GM19324 (cell line): ENCODE results near the gene IL21R.
"Not testable (repeated sequence)": the region's sequence is repeated elsewhere in the genome, so short reads cannot be mapped to it uniquely, and the experiment has no call there.

Experiments used
- ATAC-seq: cut with Tn5 transposase; IDR thresholded peaks from one replicate; pipeline ENCODE4 v1.9.1; 2021; ENCODE audit warnings: mild to moderate bottlenecking, moderate library complexity; ENCODE audit not compliant: unreplicated experiment, low FRiP score

IL21R gene

DNA sequence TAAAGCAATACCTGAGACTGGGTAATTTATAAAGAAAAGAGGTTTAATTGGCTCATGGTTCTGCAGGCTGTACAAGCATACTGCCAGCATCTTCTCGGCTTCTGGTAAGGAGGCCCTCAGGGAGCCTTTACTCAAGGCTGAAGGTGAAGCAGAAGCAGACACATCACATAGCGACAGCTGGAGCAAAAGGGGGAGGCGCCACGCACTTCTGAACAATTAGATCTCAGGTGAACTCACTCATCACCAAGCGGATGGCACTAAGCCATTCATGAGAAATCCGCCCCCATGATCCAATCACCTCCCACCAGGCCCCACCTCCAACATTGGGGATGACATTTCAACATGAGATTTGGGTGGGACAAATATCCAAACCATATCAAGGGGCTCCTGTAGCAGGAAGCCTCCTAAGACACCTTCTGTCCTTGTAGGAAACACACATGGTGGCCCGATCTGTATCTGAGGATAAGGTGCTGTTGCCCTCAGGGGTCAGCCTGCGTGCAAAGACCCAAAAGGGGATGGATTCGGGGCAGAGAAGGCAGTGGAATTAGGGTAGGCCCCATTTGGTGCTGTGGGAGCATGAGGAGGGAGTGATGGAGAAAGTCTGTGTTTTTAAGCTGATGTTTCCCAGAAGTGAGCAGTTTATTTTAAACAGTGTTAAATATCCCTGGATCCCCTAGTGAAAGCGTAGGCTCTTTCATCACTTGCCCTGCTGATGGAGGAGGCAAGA is 23.0 kb downstream of the IL21R start:
- ATAC-seq: no peak

DNA sequence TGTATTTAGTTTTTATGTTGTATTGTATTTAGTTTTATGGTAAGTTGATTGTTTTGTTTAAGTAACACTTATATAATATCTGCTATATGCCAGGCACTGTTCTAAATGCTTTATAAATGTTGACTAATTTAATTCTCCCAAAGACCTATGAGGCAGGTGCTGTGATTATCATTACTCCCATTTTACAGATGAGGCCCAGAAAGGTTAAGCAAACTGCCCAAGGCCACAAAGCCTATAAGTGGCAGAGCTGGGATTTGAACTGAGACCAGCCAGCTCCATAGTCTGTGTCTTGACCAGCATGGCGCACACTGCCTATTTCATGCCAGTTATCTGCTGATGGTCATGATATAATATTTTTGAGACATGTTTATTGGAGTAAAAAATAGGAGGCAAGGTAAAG is 24.0 kb downstream of the IL21R start:
- ATAC-seq: no peak

DNA sequence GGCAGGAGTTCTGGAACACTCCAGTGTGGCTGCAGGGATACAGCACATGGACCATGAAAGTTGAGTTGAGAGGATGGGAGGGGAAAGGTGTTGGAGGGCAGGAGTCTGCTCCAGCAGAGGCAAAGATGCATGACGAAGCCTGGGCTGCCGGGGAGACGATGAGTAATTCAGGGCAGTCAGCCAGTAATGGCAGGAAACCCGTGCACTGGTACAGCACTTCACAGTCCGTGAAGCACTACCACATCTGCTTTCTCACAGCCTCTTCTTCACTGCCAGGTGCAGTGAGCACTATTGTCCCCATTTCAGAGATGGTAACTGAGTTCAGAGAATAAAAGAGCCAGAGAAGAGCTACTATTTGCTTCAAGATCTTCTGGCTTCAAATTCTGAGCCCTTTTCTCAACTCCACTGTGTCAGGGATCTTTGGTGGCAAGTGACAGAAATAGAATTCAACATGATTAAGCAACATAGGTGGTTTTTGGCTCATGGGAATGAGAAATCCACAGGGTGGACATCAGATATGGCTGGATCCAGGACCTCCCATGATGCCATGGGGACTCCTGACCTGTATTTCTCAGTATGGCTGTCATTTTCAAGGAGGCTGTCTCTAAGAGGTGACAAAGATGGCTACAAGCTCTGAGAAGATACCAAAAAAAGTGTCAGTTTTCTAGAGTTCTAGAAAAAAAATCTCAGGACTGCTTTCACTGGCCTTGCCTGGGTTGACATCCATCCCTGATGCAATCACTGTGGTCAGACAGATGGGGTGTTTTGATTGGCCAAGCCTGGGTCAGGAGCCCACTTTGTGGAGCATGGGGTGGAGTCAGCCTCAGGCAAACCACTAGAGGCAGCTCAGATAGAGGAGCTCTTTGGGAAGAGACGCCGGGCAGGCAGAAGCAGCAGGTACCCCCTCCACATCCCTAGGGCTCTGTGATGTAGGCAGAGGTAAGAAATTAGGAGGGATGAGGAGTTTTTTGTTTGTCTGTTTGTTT is 24.7 kb downstream of the IL21R start:
- peak; percentile 94 for ATAC-seq

DNA sequence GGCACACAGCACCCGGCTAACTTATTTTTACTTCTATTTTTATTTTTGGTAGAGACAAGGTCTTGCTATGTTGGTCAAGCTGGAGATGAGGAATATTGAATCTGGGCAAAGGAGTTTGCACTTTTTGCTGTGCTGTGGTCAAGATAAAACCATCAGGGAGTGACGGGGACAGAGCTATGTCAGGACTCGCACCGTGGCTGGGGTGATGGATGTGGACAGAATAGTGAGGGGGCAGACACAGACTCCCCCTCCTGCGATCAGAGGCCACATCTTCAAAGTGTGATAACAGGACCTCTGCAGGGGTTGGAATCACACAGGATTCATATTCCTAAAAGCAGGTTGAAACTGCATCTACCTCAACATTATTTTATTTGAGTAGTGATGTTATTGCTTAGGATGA is 25.6 kb downstream of the IL21R start:
- no peak for ATAC-seq

DNA sequence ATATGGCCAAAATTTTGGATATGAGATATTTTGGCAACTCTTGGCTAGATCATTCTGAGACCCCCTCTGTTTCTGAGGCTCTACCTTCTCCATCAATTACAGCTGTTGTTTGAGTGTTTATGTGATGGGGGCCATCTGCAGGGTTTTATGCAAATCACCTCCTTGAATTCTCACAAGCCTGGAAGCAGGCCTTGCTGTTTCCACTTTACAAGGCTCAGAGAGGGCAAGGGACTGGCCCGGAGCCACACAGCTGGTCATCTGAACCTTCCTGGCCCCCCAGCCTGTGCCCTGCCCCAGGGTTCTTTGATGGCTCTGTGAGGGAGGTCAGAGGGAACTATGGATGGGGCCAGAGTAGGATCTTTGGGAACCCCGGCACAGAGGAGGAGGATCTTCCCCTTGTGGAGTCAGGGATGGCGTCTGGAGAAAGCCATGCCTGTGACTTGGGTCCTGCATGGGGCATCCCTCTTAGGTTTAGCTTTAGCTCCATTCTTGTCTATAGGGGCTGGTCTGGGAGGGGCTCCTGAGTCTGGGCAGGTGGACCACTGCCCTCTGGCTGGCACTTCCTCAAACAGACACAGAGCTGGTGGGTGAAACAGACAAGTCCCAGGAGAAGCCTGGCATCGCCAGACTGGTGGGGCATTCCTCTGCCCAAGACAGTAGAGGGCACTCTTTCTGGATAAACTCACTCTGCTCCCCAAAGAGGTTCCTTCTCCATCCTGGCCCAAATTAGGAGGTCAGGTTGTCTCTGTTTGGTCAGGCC is 26.2 kb downstream of the IL21R start:
- ATAC-seq: no peak

DNA sequence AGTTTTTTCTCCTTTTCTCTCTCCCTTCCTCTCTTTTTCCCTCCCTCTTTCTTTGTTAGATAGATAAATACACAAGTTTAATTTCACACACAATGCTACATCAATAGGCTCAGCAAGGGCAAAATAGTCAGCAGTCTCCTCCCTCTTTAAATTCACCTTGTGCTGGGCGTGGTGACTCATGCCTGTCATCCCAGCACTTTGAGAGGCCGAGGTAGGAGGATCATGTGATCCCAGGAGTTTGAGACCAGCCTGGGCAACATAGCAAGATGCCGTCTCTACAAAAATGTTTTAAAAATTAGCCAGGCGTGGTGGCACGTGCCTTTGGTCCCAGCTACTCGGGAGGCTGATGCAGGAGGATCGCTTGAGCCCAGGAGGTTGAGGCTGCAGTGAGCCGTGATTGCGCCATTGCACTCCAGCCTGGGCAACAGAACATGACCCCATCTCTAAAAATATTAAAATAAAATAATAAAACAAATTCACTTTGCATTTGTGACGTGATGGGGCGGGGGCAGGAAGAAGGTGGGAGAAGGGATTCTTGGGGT is 27.4 kb downstream of the IL21R start:
- no peak for ATAC-seq

DNA sequence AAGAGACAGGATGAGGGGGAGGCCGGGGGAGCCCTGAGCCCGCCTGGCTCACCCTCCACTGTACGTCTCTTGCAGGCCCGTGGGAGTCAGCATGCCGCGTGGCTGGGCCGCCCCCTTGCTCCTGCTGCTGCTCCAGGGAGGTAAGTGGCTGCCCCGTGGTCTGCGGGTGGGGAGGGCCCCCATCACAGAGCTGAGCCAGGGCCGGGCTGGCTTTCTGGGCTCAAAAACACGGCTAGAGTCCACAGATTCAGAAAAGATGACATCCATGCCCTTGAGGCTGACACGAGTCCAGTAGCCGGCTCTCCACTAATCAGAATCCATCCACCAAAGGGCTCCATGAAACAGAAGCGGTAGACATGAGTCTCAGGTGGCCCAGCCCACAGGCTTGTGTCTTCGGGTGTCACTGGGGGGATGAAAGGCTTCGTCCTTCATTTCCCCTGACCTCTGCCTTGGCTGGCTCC is 28.0 kb downstream of the IL21R start:
- ATAC-seq: no peak

DNA sequence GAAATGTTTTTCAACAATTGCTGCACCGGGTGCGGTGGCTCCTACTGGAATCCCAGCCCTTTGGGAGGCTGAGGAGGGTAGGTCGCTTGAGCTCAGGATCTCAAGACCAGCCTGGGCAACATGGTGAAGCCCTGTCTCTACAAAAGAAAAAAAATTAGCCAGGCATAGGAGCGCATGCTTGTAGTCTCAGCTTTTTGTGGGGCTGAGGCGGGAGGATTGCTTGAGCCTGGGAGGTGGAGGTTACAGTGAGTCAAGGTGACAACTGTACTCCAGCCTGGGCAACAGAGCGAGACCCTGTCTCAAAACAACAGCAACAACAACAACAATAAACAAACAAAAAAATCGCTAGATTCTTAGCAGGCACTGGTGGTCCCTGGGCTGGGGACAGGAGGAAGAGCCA is 28.5 kb downstream of the IL21R start:
- ATAC-seq: no peak

DNA sequence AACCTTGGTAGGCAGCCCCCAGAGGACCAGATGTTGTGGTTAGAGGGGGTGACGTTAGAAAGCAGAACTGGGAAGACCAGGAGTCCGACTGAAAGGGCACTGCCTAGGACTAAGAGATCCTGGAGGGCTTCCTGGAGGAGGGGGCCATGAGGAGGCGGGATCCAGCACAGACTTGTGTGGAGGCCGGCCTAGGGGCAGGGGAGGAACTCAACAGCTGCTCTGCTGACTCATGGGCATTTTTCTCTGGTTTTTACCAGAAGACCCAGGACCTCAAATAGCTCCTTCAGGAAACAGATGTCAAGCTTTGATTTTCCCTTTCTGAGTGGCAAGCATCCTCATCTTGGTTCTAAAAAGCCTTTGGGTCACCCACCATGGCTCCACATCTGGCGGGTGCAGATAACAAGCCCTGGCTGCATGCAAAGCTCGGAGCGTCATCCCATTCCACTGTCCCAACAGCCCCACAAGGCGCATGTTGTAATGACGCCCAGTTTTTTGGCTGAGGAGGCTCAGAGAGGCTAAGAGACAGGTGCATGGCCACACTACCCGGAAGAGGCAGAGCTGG is 29.0 kb downstream of the IL21R start:
- ATAC-seq: no peak

DNA sequence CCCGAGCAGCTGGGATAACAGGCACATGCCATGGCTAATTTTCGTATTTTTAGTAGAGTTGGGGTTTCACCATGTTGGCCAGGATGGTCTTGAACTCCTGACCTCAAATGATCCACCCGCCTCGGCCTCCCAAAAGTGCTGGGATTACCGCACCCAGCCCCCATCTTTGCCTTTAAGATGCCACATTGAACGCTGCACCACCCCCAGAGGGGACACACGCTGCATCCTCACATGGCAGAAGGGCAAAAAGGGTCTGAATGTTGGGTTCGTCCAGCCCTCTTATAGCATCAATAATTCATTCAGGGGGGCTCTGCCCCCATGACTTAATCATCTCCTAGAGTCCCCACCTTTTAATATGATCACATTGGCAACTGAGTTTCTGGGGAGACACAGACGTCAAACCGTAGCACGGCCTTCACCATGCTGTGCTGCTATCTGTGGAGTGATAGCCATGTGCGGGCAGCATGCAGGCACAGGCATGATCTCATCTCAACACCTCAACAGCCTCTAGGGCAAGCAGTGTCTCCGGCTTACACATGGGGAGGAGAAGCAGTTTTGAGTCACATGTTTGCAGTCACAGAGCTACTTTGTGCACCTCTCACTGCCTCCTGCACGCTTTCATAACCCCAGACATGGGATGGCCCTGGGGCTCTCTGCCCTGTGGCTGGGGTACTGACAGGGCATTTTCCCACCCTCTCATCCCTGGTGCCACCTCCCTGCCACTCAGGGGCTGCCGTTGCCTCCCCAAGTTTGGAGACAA is 30.0 kb downstream of the IL21R start:
- ATAC-seq: no peak

DNA sequence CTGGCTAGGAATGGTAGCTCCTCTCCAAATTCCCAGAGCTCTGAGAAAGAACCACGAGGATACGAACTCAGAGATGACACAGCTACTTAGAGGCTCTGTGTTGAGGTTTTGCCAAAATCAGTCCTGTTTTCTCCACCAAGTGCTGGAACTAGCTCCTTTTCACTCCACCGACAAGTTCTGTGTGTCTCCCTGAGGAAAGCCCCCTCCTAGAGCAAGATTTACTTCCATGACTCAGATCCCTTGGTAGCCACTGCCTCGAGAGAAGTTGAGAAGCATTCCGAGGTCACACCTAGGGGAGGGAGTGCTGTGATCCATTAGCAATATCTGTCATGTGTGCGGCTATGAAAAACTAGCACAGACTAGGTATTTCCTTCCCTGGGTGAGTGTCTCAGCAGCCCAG is 30.6 kb downstream of the IL21R start:
- ATAC-seq: no peak

DNA sequence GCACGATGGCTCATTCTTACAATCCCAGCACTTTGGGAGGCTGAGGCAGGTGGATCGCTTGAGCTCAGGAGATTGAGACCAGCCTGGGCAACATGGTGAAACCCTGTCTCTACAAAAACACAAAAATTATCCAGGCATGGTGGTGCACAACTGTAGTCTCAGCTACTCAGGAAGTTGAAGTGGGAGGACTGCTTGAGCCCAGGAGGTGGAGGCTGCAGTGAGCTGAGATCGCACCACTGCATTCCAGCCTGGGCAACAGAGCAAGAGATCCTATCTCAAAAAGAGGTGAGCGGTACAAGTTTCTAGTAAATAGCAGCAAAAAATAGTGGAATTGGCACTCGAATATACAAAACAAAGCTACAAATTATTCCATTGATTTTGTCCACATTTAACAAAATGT is 31.2 kb downstream of the IL21R start:
- not testable (repeated sequence) for ATAC-seq

DNA sequence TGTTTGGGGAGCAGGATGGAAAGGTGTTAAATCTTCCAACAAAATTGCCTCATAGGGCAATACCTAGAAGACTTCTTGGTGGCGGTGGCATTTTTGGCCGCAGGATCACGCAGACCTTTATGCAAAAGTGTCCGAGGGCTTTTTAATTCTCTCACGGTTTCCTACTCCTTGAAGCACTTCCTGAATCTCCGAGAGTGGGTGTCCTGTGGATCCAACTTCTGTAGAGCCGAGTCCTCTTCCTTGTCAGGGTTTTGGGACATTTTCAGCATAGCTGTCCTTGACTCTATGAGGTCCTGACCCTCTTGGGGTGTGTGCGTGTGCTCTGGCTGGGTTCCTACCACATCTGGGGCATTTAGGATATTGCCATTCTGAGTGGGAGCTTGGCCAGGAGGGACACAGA is 31.7 kb downstream of the IL21R start:
- no peak for ATAC-seq

DNA sequence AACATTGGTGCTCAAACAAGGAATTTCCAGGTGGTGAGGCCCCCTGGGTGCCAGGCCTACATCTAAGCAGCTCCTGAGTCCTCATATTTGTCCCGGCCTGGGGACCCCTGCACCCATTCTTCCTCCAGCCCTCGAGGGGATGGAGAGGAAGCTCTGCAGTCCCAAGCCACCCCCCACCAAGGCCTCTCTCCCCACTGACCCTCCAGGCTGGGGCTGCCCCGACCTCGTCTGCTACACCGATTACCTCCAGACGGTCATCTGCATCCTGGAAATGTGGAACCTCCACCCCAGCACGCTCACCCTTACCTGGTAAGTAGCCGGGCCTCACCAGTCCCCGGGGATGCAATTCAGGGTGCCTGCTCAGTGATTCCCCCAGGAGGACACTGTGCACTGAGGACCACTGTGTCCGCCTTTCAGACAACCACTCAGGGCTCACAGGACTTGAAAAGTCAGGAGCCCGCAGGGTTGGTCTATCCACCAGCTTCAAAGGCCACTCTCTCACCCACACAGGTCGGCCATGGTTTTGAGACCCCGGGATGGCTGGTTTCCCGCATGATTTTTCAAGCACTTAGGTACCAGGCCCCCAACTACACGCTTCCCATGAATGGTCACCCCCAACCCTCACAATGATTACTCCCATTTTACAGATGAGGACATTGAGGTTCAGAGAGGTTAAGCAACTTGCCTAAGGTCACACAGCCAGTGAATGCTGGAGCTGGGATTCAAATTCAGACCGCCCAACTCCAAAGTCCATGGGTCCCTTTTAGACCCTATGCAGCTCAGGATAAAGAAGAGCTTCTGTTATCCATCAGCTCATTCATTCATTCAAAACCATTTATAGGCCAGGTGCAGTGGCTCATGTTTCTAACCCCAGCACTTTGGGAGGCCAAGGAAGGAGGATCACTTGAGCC is 32.4 kb downstream of the IL21R start:
- no peak for ATAC-seq

DNA sequence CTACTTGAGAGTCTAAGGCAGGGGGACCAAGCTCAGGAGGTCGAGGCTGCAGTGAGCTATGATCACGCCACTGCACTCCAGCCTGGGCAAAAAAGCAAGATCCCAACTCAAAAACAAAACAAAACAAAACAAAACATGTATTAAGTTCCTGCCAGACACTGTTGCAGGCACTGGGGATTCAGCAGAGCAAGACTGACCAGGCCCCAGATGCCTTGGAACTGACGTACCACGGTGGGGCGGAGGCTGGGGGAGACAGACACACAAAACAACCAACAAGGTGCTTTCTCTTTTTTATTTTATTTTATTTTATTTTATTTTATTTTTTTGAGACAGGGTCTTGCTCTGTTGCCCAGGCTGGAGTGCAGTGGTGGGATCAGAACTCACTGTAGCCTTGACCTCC is 33.2 kb downstream of the IL21R start:
- not testable (repeated sequence) for ATAC-seq

DNA sequence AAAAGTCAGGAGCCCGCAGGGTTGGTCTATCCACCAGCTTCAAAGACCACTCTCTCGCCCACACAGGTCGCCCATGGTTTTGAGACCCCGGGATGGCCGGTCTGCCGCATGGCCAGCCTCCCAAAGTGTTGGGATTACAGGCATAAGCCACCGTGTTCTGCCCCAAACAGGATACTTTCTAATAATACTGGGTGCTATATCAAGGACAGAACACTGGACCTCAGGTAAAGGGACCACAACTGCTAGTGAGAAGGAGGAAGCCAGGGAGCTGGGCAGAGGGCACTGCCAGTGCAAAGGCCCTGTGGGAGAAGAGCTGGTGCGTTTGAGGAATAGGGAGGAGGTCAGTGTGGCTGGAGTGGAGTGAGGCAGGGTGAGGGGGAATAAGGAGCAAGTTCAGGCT is 34.1 kb downstream of the IL21R start:
- no peak for ATAC-seq

DNA sequence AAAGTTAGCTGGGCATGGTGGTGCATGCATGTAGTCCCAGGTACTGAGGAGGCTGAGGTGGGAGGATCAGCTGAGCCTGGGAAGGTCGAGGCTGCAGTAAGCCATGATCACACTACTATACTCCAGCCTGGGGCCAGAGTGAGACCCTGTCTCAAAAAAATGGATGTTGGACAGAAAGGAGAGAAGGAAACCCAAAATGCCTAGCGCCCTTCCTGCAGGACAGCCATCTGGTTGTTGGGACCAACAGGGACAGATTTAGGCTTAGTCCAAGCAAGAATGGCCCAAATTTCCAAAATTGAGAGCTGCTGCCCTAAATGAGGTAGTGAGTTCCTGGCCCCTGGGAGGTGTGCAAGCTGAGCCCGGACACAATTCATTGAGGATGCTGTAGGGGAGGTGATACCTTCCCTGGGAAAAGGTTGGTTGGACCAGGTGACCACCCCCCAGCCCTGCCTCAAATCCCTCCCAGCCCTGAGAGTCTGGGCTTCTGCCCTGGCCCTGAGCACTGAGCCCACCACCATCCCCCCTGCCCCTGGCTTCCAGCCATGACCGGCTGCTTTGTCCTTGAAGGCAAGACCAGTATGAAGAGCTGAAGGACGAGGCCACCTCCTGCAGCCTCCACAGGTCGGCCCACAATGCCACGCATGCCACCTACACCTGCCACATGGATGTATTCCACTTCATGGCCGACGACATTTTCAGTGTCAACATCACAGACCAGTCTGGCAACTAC is 35.1 kb downstream of the IL21R start:
- no peak for ATAC-seq

DNA sequence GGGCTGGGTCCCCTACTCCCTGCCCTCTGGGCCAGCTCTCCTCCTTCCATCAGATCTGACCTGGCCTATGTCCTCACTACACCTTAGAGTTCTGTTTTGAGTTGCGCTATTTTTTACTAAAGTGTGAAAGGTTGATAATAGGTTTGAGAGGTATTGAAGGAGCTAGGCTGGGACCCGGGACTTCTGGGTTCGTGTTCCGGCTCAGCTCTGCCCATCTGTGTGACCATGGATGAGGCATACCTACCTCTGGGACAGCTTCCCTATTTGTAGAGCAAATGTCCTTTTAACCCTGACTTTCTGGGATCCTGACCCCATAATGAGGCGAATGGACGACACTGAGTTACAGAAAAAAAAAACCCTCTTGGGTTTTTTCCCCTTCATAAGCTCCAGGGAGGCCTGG is 36.0 kb downstream of the IL21R start:
- ATAC-seq: no peak
